Stomach (tissue), 9 donors: ENCODE data around the gene GRK4. TPM values are rescaled to one million over a fixed set of nuclear protein-coding genes. Genes with fewer than 3 reads are reported as not detected.

Experiments
- DNase-seq, 2 donors: peaks; one replicate each; pipeline versions ENCODE4 v3.0.0 to v3.0.0-alpha.2; 2013 to 2019
- H3K27ac ChIP-seq, 5 donors: fragments of 200-600 bp in 4 of 5; sonication (generic) in 4 of 5; one replicate each; pipeline ENCODE4 v1.5.1; 2013 to 2019; ENCODE audit warnings: mild to moderate bottlenecking in 1 of 5, moderate library complexity in 1 of 5
- H3K27me3 ChIP-seq, 3 donors: fragments of 200-600 bp; sonication (generic); one replicate each; pipeline ENCODE4 v1.5.1; 2017 to 2019; ENCODE audit warnings: mixed run types in 1 of 3
- H3K36me3 ChIP-seq, 4 donors: fragments of 200-600 bp; sonication (generic); 1 replicate in 3 of 4; 2 replicates in 1 of 4; pipeline ENCODE4 v1.5.1; 2016 to 2019
- H3K4me1 ChIP-seq, 4 donors: fragments of 200-600 bp; sonication (generic); one replicate each; pipeline ENCODE4 v1.5.1; 2016 to 2019
- H3K4me3 ChIP-seq, 4 donors: fragments of 200-600 bp; sonication (generic) in 3 of 4; one replicate each; pipeline ENCODE4 v1.5.1; 2016 to 2019; ENCODE audit warnings: mild to moderate bottlenecking in 1 of 4
- H3K9me3 ChIP-seq, 4 donors: fragments of 200-600 bp; sonication (generic); one replicate each; pipeline ENCODE4 v1.5.1; 2016 to 2019
- CTCF ChIP-seq, 7 experiments: fragments of 450-650 bp in 4 of 7; fragments of 200-600 bp in 3 of 7; sonication (generic) in 3 of 7; IDR thresholded peaks; one replicate each; pipeline ENCODE4 v1.5.1; 2016 to 2019; ENCODE audit warnings: antibody characterized with exemption in 7 of 7, control low read depth in 2 of 7, mild to moderate bottlenecking in 1 of 7
- EP300 ChIP-seq: sonication (generic); formaldehyde crosslinking; IDR thresholded peaks from one replicate; pipeline ENCODE4 v1.6.1; 2017; ENCODE audit warnings: antibody characterized with exemption
- POLR2A ChIP-seq, 4 donors: fragments of 450-650 bp; IDR thresholded peaks; one replicate each; pipeline ENCODE4 v1.6.1; 2016; ENCODE audit warnings: antibody characterized with exemption in 4 of 4, control low read depth in 2 of 4, mild to moderate bottlenecking in 1 of 4, moderate library complexity in 1 of 4
- POLR2AphosphoS5 ChIP-seq, 3 donors: sonication (generic); formaldehyde crosslinking; IDR thresholded peaks; one replicate each; pipeline ENCODE4 v1.6.1; 2016; ENCODE audit warnings: antibody characterized with exemption in 3 of 3
- WGBS, 5 donors: extraction: QIAGEN DNeasy Blood & Tissue Kit in 3 of 5; methylation state at CpG; one replicate each; pipeline versions ENCODE4 v1.1.5 to v1.1.7; 2013 to 2018; 5-methylcytosine and 5-hydroxymethylcytosine counted together
- intact Hi-C: fragments of 100-400 bp; cut with DNase I; formaldehyde crosslinking; loops from one replicate; pipeline ENCODE4 v1.15.1; 2023; ENCODE audit warnings: low total_unique reads
- polyA plus RNA-seq, 3 donors: library from polyadenylated mRNA; stranded (reverse); fragments of 200-250 nt; gene quantifications; one replicate each; pipeline ENCODE4 v1.2.3, GENCODE V29; 2013
- total RNA-seq, 5 donors: library from RNA; depleted of rRNA; stranded (reverse); fragments of >200 nt; gene quantifications; one replicate each; pipeline versions ENCODE4 v1.1.0 to v1.2.3, GENCODE V29; 2014 to 2016
- donor health status: healthy with polysubstance abuse.
- donor health status: Bipolar disorder and iron deficiency.
- donor health status: healthy.

The GRK4 gene
- total and polyA plus RNA-seq, 8 donors: 0.58 to 11.9 (median 5.1) TPM

GRCh38 chr4:3067473-3068001, 104.2 kb downstream of the GRK4 start:
- Histone ChIP-seq H3K9me3 (no peaks in the 10 kb centered on the region), H3K4me3 (no peak overlapping the region), H3K27me3 (no peaks in the 10 kb centered on the region), H3K4me1 (no peaks in the 10 kb centered on the region), H3K27ac (no peak overlapping the region), H3K36me3 (no peaks in the 10 kb centered on the region)
- no peak for TF ChIP-seq POLR2A (IDR thresholded peaks at IDR 0.05)
- no peak for TF ChIP-seq EP300
- no peak for TF ChIP-seq CTCF (IDR thresholded peaks at IDR 0.05)
- TF ChIP-seq POLR2AphosphoS5 (IDR thresholded peaks at IDR 0.05): no peak
- intact Hi-C loops: no loop called here
- no peak for DNase-seq
- WGBS, 5 donors: 82 to 90% (median 88%) methylated on average over 6 of the region's 6 CpGs

GRCh38 chr4:3069661-3070199, 106.4 kb downstream of the GRK4 start:
- Histone ChIP-seq H3K9me3 (no peaks in the 10 kb centered on the region), H3K4me1 (peaks cover 6 to 9% (median 8%) of the 10 kb centered on the region in 4 donors), H3K4me3 (no peak overlapping the region), H3K36me3 (no peaks in the 10 kb centered on the region), H3K27ac (no peak overlapping the region), H3K27me3 (no peaks in the 10 kb centered on the region)
- TF ChIP-seq POLR2AphosphoS5 (IDR thresholded peaks at IDR 0.05) (no peak), CTCF (IDR thresholded peaks at IDR 0.05) (no peak), EP300 (no peak), POLR2A (IDR thresholded peaks at IDR 0.05) (no peak)
- intact Hi-C loops: no loop called here
- DNase-seq: no peak
- 77 to 81% (median 80%) methylated on average over 16 of the region's 16 CpGs for WGBS, 5 donors

GRCh38 chr4:3070709-3071500, 107.5 kb downstream of the GRK4 start:
- no peak overlapping the region for H3K4me3 ChIP-seq
- intact Hi-C loops: no loop called here
- 69 to 83% (median 78%) methylated on average over 3 of the region's 3 CpGs for WGBS, 5 donors
- no peak for TF ChIP-seq POLR2AphosphoS5 (IDR thresholded peaks at IDR 0.05)
- no peak for TF ChIP-seq POLR2A (IDR thresholded peaks at IDR 0.05)
- TF ChIP-seq CTCF (IDR thresholded peaks at IDR 0.05): no peak
- no peak for TF ChIP-seq EP300
- no peaks in the 10 kb centered on the region for H3K36me3 ChIP-seq
- no peaks in the 10 kb centered on the region for H3K27me3 ChIP-seq
- DNase-seq: no peak
- H3K9me3 ChIP-seq: no peaks in the 10 kb centered on the region
- no peak overlapping the region for H3K27ac ChIP-seq
- H3K4me1 ChIP-seq: peaks cover 9 to 19% (median 17%) of the 10 kb centered on the region in 4 donors

- Histone ChIP-seq H3K27ac (no peak overlapping the region), H3K36me3 (no peaks in the 10 kb centered on the region), H3K9me3 (no peaks in the 10 kb centered on the region), H3K4me1 (peaks cover 17 to 28% (median 26%) of the 10 kb centered on the region in 4 donors), H3K27me3 (no peaks in the 10 kb centered on the region), H3K4me3 (no peak overlapping the region)
- WGBS, 5 donors: 78 to 86% (median 84%) methylated on average over 7 of the region's 7 CpGs
- TF ChIP-seq CTCF (IDR thresholded peaks at IDR 0.05): no peak
- TF ChIP-seq POLR2AphosphoS5 (IDR thresholded peaks at IDR 0.05): no peak
- no peak for TF ChIP-seq POLR2A (IDR thresholded peaks at IDR 0.05)
- DNase-seq: no peak
- intact Hi-C loops: no loop called here
Measured at GRCh38 chr4:3071811-3072210, 108.4 kb downstream of the GRK4 start.
